GM12878 (cell line): ENCODE results near the gene SNAPC4. TPM values are rescaled to one million over a fixed set of nuclear protein-coding genes. Genes with fewer than 3 reads are reported as not detected.

Source experiments
- ATAC-seq: fragments of 200-7000 bp; cut with Tn5 transposase; 3 replicates; pipeline ENCODE4 v1.9.1; 2020; ENCODE audit warnings: mild to moderate bottlenecking, moderate library complexity
- BruUV-seq: library from RNA; stranded (reverse); fragments of 400-500 nt; replicated peaks from 2 replicates; lab custom pipeline; 2021; lab: Mats Ljungman, UMichigan
- CTCF ChIA-PET: fragments of 300-600 bp; sonication (Branson Sonifier 250); formaldehyde crosslinking; extraction: SDS; loops from one replicate; lab custom pipeline; 2021; ENCODE audit warnings: inconsistent platforms; lab: Yijun Ruan, JAX
- POLR2A ChIA-PET: fragments of 350-600 bp; formaldehyde crosslinking; extraction: SDS; loops from one replicate; lab custom pipeline; 2021; ENCODE audit warnings: inconsistent platforms; lab: Charles Lee
- RAD21 ChIA-PET: fragments of 300-600 bp; sonication (Branson Sonifier 250); formaldehyde crosslinking; loops from one replicate; lab custom pipeline; 2023; ENCODE audit warnings: antibody characterized with exemption; ENCODE audit not compliant: unreplicated experiment; lab: Charles Lee
- SMC1A ChIA-PET: fragments of 300-600 bp; sonication (Branson Sonifier 250); formaldehyde crosslinking; loops from one replicate; lab custom pipeline; 2023; ENCODE audit not compliant: unreplicated experiment, uncharacterized antibody; lab: Charles Lee
- DNase-seq: peaks from one replicate; pipeline ENCODE4 v3.0.0-alpha.2; 2011; ENCODE audit warnings: low read depth, low spot score
- FAIRE-seq: peaks from 3 replicates; lab custom pipeline; 2011; peaks lifted over from hg19 to GRCh38; lab: Jason Lieb, UNC
- H2AFZ ChIP-seq: 2 replicates; pipeline ENCODE4 v1.6.0; 2011; ENCODE audit warnings: low read depth, low read length, control low read depth; ENCODE audit not compliant: control insufficient read depth
- H3K27ac ChIP-seq: 2 replicates; pipeline ENCODE4 v1.5.1; 2011; ENCODE audit warnings: control low read depth; ENCODE audit not compliant: control insufficient read depth, insufficient read depth
- H3K27me3 ChIP-seq, 2 experiments: replicated peaks in 1 of 2; 2 replicates each; pipeline versions ENCODE4 v1.6.0 to v1.6.1; 2011; ENCODE audit warnings: low read length in 1 of 2; ENCODE audit not compliant: control insufficient read depth in 2 of 2, insufficient read depth in 2 of 2
- H3K36me3 ChIP-seq, 2 experiments: 2 replicates each; pipeline ENCODE4 v1.5.1; 2011; ENCODE audit warnings: low read length in 1 of 2; ENCODE audit not compliant: control insufficient read depth in 2 of 2, insufficient read depth in 2 of 2
- H3K4me1 ChIP-seq: 2 replicates; pipeline ENCODE4 v1.6.1; 2011; ENCODE audit warnings: mild to moderate bottlenecking, low read length, moderate library complexity, mixed read lengths; ENCODE audit not compliant: control insufficient read depth, insufficient read depth
- H3K4me2 ChIP-seq: 2 replicates; pipeline ENCODE4 v1.6.0; 2011; ENCODE audit warnings: control low read depth; ENCODE audit not compliant: control insufficient read depth, insufficient read depth
- H3K4me3 ChIP-seq: fragments of 200-600 bp; sonication (generic); 2 replicates; pipeline ENCODE4 v1.5.1; 2016
- H3K79me2 ChIP-seq: 2 replicates; pipeline ENCODE4 v1.6.0; 2011; ENCODE audit warnings: low read length; ENCODE audit not compliant: control insufficient read depth, insufficient read depth
- H3K9ac ChIP-seq: 2 replicates; pipeline ENCODE4 v1.8.0; 2011; ENCODE audit warnings: low read length, control low read depth, mixed read lengths; ENCODE audit not compliant: control insufficient read depth, insufficient read depth
- H3K9me3 ChIP-seq: replicated peaks from 3 replicates; pipeline ENCODE4 v1.5.1; 2011; ENCODE audit warnings: mild to moderate bottlenecking, low read length; ENCODE audit not compliant: control insufficient read depth, insufficient read depth
- H4K20me1 ChIP-seq: 2 replicates; pipeline ENCODE4 v1.6.0; 2011; ENCODE audit not compliant: control insufficient read depth, insufficient read depth
- BHLHE40 ChIP-seq, 2 experiments: fragments of 450-650 bp in 1 of 2; IDR thresholded peaks; 2 replicates each; pipeline ENCODE4 v1.6.1; 2011 to 2017; ENCODE audit warnings: low read depth in 2 of 2, borderline replicate concordance in 1 of 2, improper control_type of control experiment in 1 of 2, low read length in 1 of 2, mild to moderate bottlenecking in 1 of 2
- BRCA1 ChIP-seq: IDR thresholded peaks from 2 replicates; pipeline ENCODE4 v1.6.1; 2011; ENCODE audit warnings: low read depth, low read length, improper control_type of control experiment
- EGR1 ChIP-seq, 2 experiments: IDR thresholded peaks; 1 replicate in 1 of 2; 2 replicates in 1 of 2; pipeline ENCODE4 v1.6.1; 2011 to 2012; ENCODE audit warnings: low read depth in 2 of 2, low read length in 2 of 2, borderline replicate concordance in 1 of 2, mild to moderate bottlenecking in 1 of 2, moderate library complexity in 1 of 2
- GATAD2B ChIP-seq: fragments of 450-650 bp; conservative IDR thresholded peaks from 2 replicates; pipeline ENCODE4 v1.6.1; 2017; ENCODE audit warnings: low read depth, mild to moderate bottlenecking, moderate library complexity
- HDAC6 ChIP-seq: fragments of 200-600 bp; sonication (generic); IDR thresholded peaks from one replicate; pipeline ENCODE4 v1.8.0; 2017; ENCODE audit warnings: antibody characterized with exemption; ENCODE audit not compliant: unreplicated experiment
- KDM1A ChIP-seq: fragments of 200-600 bp; sonication (generic); IDR thresholded peaks from 2 replicates; pipeline ENCODE4 v1.6.1; 2016; ENCODE audit warnings: borderline replicate concordance
- NBN ChIP-seq: fragments of 450-650 bp; IDR thresholded peaks from 2 replicates; pipeline ENCODE4 v1.6.1; 2016
- NR2F1 ChIP-seq: fragments of 450-650 bp; conservative IDR thresholded peaks from 2 replicates; pipeline ENCODE4 v1.6.1; 2017; ENCODE audit warnings: mild to moderate bottlenecking
- PAX8 ChIP-seq: fragments of 450-650 bp; IDR thresholded peaks from 2 replicates; pipeline ENCODE4 v1.6.1; 2017; ENCODE audit warnings: mild to moderate bottlenecking, moderate library complexity
- POLR2A ChIP-seq: IDR thresholded peaks from 2 replicates; pipeline ENCODE4 v1.6.1; 2011; ENCODE audit warnings: low read depth, mild to moderate bottlenecking, low read length
- RELA ChIP-seq: fragments of 450-650 bp; IDR thresholded peaks from 2 replicates; pipeline ENCODE4 v1.8.0; 2014; ENCODE audit warnings: borderline replicate concordance; ENCODE audit not compliant: partially characterized antibody
- TCF7 ChIP-seq: IDR thresholded peaks from 2 replicates; pipeline ENCODE4 v1.6.1; 2014; ENCODE audit warnings: antibody characterized with exemption, borderline replicate concordance
- WGBS: methylation state at CpG from one replicate; pipeline ENCODE4 v1.1.6; 2016; ENCODE audit warnings: low lambda C conversion rate; ENCODE audit not compliant: insufficient replicate concordance, insufficient coverage; ENCODE audit errors: missing lambda C conversion rate; 5-methylcytosine and 5-hydroxymethylcytosine counted together
- in situ Hi-C: fragments of 300-500 bp; cut with MboI; formaldehyde crosslinking; loops from 9 replicates; pipeline ENCODE4 v1.14.3; 2018; ENCODE audit warnings: mixed read lengths
- intact Hi-C: fragments of 100-400 bp; cut with micrococcal nuclease; formaldehyde crosslinking; loops from one replicate; pipeline ENCODE4 v1.14.2; 2022; ENCODE audit not compliant: unreplicated experiment
- polyA plus RNA-seq, 11 experiments: library from polyadenylated mRNA; depleted of rRNA in 4 of 11; unstranded in 6 of 11; stranded (reverse) in 5 of 11; fragments of >200 nt; fragmentation: Nextera tagmentation in 4 of 11; fragmentation: Illumina TruSeq in 1 of 11; extraction: Ambion mirVana in 4 of 11; extraction: Trizol in 1 of 11; gene quantifications; 1 replicate in 1 of 11; 2 replicates in 10 of 11; pipeline versions ENCODE4 v1.2.1 to v1.2.3, GENCODE V29; 2011 to 2016; ENCODE audit warnings: inconsistent platforms in 2 of 11, missing spikeins in 2 of 11, low read depth in 1 of 11
- total RNA-seq, 4 experiments: library from RNA; depleted of rRNA in 3 of 4; stranded (reverse); fragments of >200 nt in 3 of 4; fragmentation: Illumina TruSeq in 1 of 4; extraction: Trizol in 1 of 4; gene quantifications; 2 replicates each; pipeline versions ENCODE4 v1.2.1 to v1.2.3, GENCODE V29; 2013 to 2021
- TF ChIP-seq, protein P1 (sequence below): IDR thresholded peaks from 2 replicates; pipeline ENCODE4 v1.6.1; 2012; ENCODE audit warnings: low read depth, low read length, improper control_type of control experiment
- TF ChIP-seq, protein P2 (sequence below): IDR thresholded peaks from 2 replicates; pipeline ENCODE4 v1.6.1; 2012; ENCODE audit warnings: low read length, inconsistent platforms
- TF ChIP-seq, protein P3 (sequence below): fragments of 450-650 bp; formaldehyde crosslinking; IDR thresholded peaks from 2 replicates; pipeline ENCODE4 v1.4.0; 2020; ENCODE audit warnings: mild to moderate bottlenecking, moderate library complexity

SNAPC4 gene
- total and polyA plus RNA-seq, 10 of the 15 experiments (the other 5 are each of a cell fraction or from before 2014, with no cell fraction given): 0.42 to 19.8 (median 7.0) TPM

DNA sequence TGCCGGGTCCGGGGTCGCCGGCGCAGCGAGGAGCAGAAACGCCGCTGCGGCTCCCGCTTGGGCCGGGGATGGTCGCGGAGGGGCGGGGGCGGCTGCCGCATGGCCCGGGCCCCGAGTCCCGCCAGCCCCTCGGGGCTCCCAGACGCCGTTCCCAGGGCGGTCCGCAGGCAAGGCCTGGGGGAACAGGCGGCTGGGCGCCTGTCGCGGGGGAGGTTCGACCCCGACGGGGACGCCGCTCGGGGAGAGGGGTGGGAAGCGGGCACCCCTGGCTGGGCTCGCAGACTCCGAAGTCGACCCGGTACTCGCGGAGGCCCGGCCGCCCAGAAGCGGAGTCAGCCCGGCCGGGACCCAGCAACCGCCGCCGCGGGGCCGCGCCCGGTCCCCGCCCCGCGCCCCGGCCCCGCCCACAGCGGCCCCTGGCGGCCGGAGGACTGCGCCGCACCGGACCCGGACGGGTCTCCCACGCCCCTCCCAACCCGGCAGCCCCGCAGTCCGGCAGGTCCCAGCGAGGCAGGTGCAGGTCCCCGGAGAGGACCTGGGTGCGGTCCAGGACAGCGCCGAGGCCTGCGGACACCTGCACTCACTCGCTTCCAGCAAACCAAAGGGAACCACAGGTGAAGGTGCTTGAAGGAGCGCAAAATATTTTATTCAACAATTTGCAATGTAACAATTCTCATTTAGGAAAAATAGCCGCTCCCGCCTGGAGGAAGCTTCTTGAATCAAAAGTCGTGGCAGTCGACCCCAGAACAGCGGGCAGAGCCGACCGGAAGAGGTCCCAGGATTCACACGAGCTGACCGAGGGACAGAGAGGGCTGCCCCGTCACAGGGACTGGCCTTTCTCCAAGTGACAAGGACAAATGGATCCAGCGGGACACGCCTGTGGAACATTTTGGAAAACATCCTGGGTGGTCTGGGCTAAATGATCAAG is 39.8 kb upstream of the SNAPC4 start, which contains the start of gene INPP5E:
Gene INPP5E, minus strand, starts transcription at position 365 of the 928 bp plus-strand sequence. CDS start 426 bp downstream, outside the sequence.
- POLR2A ChIA-PET: interaction anchor here (0.8 to 1.2 kb wide), 3 partner anchors 22 to 44 kb away, joined by 3 to 5 read pairs (median 3); partner anchors contain the start of genes ENTR1 and PMPCA
- Histone ChIP-seq H3K9ac (peak within 1 kb of the TSS; percentile 88), H3K9me3 (no peaks in the 10 kb centered on the region), H3K27ac (peak within 1 kb of the TSS; percentile 53), H2AFZ (peak within 1 kb of the TSS; percentile 80), H3K4me3 (peak within 1 kb of the TSS; percentile 97), H4K20me1 (no peaks in the 10 kb centered on the region), H3K4me1 (peaks cover 6% of the 10 kb centered on the region; the same call in 1 of the 2 replicates), H3K36me3 (peaks cover 12 to 15% of the 10 kb centered on the region in 2 experiments), H3K27me3 (no peaks in the 10 kb centered on the region), H3K4me2 (peak within 1 kb of the TSS; percentile 64), H3K79me2 (peaks cover 40% of the 10 kb centered on the region)
- no TSS peak for BruUV-seq
- ATAC-seq (peak; percentile 83), DNase-seq (no peak), FAIRE-seq (no peak)
- in situ Hi-C loops: no loop called here
- 27% methylated on average over 26 of the region's 90 CpGs for WGBS
- CTCF ChIA-PET: interaction anchor here (0.6 to 1.8 kb wide), 3 partner anchors 76 to 407 kb away, joined by 3 to 5 read pairs (median 4); partner anchors contain the start of gene DNLZ
- RAD21 ChIA-PET: interaction anchor here (1.1 kb wide), 1 partner anchor 36 kb away, joined by 3 read pairs; no protein-coding TSS in a partner anchor
- SMC1A ChIA-PET: no interaction called here
- intact Hi-C loops: no loop called here
- TF ChIP-seq GATAD2B: no peak
- TF ChIP-seq, protein P1, sequence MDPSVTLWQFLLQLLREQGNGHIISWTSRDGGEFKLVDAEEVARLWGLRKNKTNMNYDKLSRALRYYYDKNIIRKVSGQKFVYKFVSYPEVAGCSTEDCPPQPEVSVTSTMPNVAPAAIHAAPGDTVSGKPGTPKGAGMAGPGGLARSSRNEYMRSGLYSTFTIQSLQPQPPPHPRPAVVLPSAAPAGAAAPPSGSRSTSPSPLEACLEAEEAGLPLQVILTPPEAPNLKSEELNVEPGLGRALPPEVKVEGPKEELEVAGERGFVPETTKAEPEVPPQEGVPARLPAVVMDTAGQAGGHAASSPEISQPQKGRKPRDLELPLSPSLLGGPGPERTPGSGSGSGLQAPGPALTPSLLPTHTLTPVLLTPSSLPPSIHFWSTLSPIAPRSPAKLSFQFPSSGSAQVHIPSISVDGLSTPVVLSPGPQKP: no peak
- TF ChIP-seq, protein P2, sequence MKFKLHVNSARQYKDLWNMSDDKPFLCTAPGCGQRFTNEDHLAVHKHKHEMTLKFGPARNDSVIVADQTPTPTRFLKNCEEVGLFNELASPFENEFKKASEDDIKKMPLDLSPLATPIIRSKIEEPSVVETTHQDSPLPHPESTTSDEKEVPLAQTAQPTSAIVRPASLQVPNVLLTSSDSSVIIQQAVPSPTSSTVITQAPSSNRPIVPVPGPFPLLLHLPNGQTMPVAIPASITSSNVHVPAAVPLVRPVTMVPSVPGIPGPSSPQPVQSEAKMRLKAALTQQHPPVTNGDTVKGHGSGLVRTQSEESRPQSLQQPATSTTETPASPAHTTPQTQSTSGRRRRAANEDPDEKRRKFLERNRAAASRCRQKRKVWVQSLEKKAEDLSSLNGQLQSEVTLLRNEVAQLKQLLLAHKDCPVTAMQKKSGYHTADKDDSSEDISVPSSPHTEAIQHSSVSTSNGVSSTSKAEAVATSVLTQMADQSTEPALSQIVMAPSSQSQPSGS: no peak
- peak; percentile 81 for TF ChIP-seq POLR2A
- no peak for TF ChIP-seq TCF7
- TF ChIP-seq PAX8: no peak
- no peak for TF ChIP-seq KDM1A
- no peak; the same call in none of the 2 replicates for TF ChIP-seq NR2F1
- no peak for TF ChIP-seq BRCA1
- TF ChIP-seq BHLHE40 (IDR thresholded peaks at IDR 0.05; ENCODE audit: borderline replicate concordance in 1 of 2, low read depth in 2 of 2, low read length in 1 of 2): peak; percentile 33 to 40; a peak in 2 of 4 replicates
- TF ChIP-seq, protein P3, sequence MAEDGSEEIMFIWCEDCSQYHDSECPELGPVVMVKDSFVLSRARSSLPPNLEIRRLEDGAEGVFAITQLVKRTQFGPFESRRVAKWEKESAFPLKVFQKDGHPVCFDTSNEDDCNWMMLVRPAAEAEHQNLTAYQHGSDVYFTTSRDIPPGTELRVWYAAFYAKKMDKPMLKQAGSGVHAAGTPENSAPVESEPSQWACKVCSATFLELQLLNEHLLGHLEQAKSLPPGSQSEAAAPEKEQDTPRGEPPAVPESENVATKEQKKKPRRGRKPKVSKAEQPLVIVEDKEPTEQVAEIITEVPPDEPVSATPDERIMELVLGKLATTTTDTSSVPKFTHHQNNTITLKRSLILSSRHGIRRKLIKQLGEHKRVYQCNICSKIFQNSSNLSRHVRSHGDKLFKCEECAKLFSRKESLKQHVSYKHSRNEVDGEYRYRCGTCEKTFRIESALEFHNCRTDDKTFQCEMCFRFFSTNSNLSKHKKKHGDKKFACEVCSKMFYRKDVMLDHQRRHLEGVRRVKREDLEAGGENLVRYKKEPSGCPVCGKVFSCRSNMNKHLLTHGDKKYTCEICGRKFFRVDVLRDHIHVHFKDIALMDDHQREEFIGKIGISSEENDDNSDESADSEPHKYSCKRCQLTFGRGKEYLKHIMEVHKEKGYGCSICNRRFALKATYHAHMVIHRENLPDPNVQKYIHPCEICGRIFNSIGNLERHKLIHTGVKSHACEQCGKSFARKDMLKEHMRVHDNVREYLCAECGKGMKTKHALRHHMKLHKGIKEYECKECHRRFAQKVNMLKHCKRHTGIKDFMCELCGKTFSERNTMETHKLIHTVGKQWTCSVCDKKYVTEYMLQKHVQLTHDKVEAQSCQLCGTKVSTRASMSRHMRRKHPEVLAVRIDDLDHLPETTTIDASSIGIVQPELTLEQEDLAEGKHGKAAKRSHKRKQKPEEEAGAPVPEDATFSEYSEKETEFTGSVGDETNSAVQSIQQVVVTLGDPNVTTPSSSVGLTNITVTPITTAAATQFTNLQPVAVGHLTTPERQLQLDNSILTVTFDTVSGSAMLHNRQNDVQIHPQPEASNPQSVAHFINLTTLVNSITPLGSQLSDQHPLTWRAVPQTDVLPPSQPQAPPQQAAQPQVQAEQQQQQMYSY (CRISPR knock-in tag): no peak
- no peak for TF ChIP-seq RELA
- TF ChIP-seq EGR1 (IDR thresholded peaks at IDR 0.05; ENCODE audit: borderline replicate concordance in 1 of 2, low read depth in 2 of 2, low read length in 2 of 2): peak in 1 of 2 experiments; percentile 76; a peak in 2 of 3 replicates
- TF ChIP-seq NBN: no peak
- no peak for TF ChIP-seq HDAC6
